Body of pancreas (tissue), 4 donors: ENCODE results near the gene ARHGEF4. TPM values are rescaled to one million over a fixed set of nuclear protein-coding genes. Genes with fewer than 3 reads are reported as not detected.

ENCODE experiments used
- ATAC-seq: fragments of 150-250 bp; one replicate; pipeline ENCODE4 v1.9.1; 2016
- DNase-seq, 4 donors: peaks; one replicate each; pipeline ENCODE4 v3.0.0-alpha.2; 2019
- H3K27ac ChIP-seq, 4 donors: fragments of 200-600 bp; sonication (generic); 1 replicate in 3 of 4; 2 replicates in 1 of 4; pipeline versions ENCODE4 v1.5.1 to v1.6.1; 2016 to 2019; ENCODE audit warnings: mild to moderate bottlenecking in 1 of 4, mixed read lengths in 1 of 4, moderate library complexity in 1 of 4
- H3K27me3 ChIP-seq, 2 donors: fragments of 200-600 bp; sonication (generic); one replicate each; pipeline ENCODE4 v1.6.0; 2016; ENCODE audit warnings: mild to moderate bottlenecking in 1 of 2
- H3K36me3 ChIP-seq, 2 donors: fragments of 200-600 bp; sonication (generic); replicated peaks in 1 of 2; 2 replicates each; pipeline ENCODE4 v1.5.1; 2016; ENCODE audit warnings: low read depth in 2 of 2; ENCODE audit not compliant: insufficient read depth in 1 of 2
- H3K4me1 ChIP-seq: fragments of 200-600 bp; sonication (generic); one replicate; pipeline ENCODE4 v1.6.0; 2016
- H3K4me3 ChIP-seq, 2 donors: fragments of 200-600 bp; sonication (generic); 1 replicate in 1 of 2; 2 replicates in 1 of 2; pipeline ENCODE4 v1.5.1; 2016 to 2019
- H3K9me3 ChIP-seq, 3 donors: fragments of 200-600 bp; sonication (generic); 1 replicate in 2 of 3; 2 replicates in 1 of 3; pipeline ENCODE4 v1.5.1; 2016
- CTCF ChIP-seq, 7 experiments: fragments of 450-650 bp in 4 of 7; fragments of 200-600 bp in 3 of 7; sonication (generic) in 3 of 7; IDR thresholded peaks; one replicate each; pipeline ENCODE4 v1.5.1; 2016 to 2019; ENCODE audit warnings: antibody characterized with exemption in 7 of 7
- POLR2A ChIP-seq, 3 donors: fragments of 450-650 bp; IDR thresholded peaks; one replicate each; pipeline ENCODE4 v1.6.1; 2016; ENCODE audit warnings: antibody characterized with exemption in 3 of 3, mild to moderate bottlenecking in 2 of 3
- WGBS, 2 donors: methylation state at CpG; one replicate each; pipeline ENCODE4 v1.1.5; 2017; 5-methylcytosine and 5-hydroxymethylcytosine counted together
- intact Hi-C: fragments of 100-400 bp; cut with DNase I; formaldehyde crosslinking; loops from one replicate; pipeline ENCODE4 v1.15.1; 2023
- total RNA-seq, 2 donors: library from RNA; depleted of rRNA; stranded (reverse); fragments of >200 nt; gene quantifications; one replicate each; pipeline ENCODE4 v1.1.0, GENCODE V29; 2016

ARHGEF4 gene
- total RNA-seq, 2 donors from 2014 or later, result 28.8 to 39.9 TPM

GRCh38 chr2:130850788-130851623 is 14.3 kb downstream of the ARHGEF4 start:
- no peak for DNase-seq

GRCh38 chr2:130851624-130852382 is 15.1 kb downstream of the ARHGEF4 start:
- ATAC-seq (no peak), DNase-seq (no peak)
- no peak overlapping the region for H3K4me3 ChIP-seq
- intact Hi-C loops, result no loop called here
- no peak overlapping the region for H3K27ac ChIP-seq
- no peaks in the 10 kb centered on the region for H3K9me3 ChIP-seq
- no peaks in the 10 kb centered on the region for H3K27me3 ChIP-seq
- TF ChIP-seq CTCF (IDR thresholded peaks at IDR 0.05) (no peak), POLR2A (IDR thresholded peaks at IDR 0.05) (no peak)
- H3K4me1 ChIP-seq, result peaks cover 9% of the 10 kb centered on the region
- 70 to 71% methylated on average over 9 to 14 of the region's 14 CpGs for WGBS, 2 donors
- no peaks in the 10 kb centered on the region for H3K36me3 ChIP-seq

More at GRCh38 chr2:130850788-130851623, 14.3 kb downstream of the ARHGEF4 start:
- TF ChIP-seq POLR2A (IDR thresholded peaks at IDR 0.05) (no peak), CTCF (IDR thresholded peaks at IDR 0.05) (no peak)
- no peaks in the 10 kb centered on the region for H3K27me3 ChIP-seq
- H3K36me3 ChIP-seq, result no peaks in the 10 kb centered on the region
- intact Hi-C loops, result no loop called here
- no peaks in the 10 kb centered on the region for H3K9me3 ChIP-seq
- no peak overlapping the region for H3K4me3 ChIP-seq
- no peak overlapping the region for H3K27ac ChIP-seq
- no peak for ATAC-seq
- peaks cover 9% of the 10 kb centered on the region for H3K4me1 ChIP-seq
- 83 to 89% methylated on average over 16 to 26 of the region's 26 CpGs for WGBS, 2 donors

GRCh38 chr2:130852521-130853115 is 15.9 kb downstream of the ARHGEF4 start:
- no peaks in the 10 kb centered on the region for H3K9me3 ChIP-seq
- intact Hi-C loops, result no loop called here
- no peaks in the 10 kb centered on the region for H3K27me3 ChIP-seq
- no peak overlapping the region for H3K4me3 ChIP-seq
- no peak overlapping the region for H3K27ac ChIP-seq
- 90 to 94% methylated on average over 16 to 18 of the region's 18 CpGs for WGBS, 2 donors
- H3K36me3 ChIP-seq, result no peaks in the 10 kb centered on the region
- H3K4me1 ChIP-seq, result peaks cover 9% of the 10 kb centered on the region
- no peak for ATAC-seq
- DNase-seq, result no peak
- TF ChIP-seq POLR2A (IDR thresholded peaks at IDR 0.05) (no peak), CTCF (IDR thresholded peaks at IDR 0.05) (no peak)

GRCh38 chr2:130853391-130853790 is 16.7 kb downstream of the ARHGEF4 start:
- no peak overlapping the region for H3K27ac ChIP-seq
- no peak overlapping the region for H3K4me3 ChIP-seq
- no peaks in the 10 kb centered on the region for H3K9me3 ChIP-seq
- WGBS, 2 donors, result 58 to 75% methylated on average over 2 to 8 of the region's 8 CpGs
- ATAC-seq, result no peak
- TF ChIP-seq POLR2A (IDR thresholded peaks at IDR 0.05) (no peak), CTCF (IDR thresholded peaks at IDR 0.05) (no peak)
- H3K4me1 ChIP-seq, result peaks cover 9% of the 10 kb centered on the region
- no peaks in the 10 kb centered on the region for H3K27me3 ChIP-seq
- H3K36me3 ChIP-seq, result no peaks in the 10 kb centered on the region
- DNase-seq, result no peak
- intact Hi-C loops, result no loop called here
